GM19324 (cell line): ENCODE results near the gene RUFY3.
A peak's percentile ranks its signal among the peaks of the same experiment; 100 is the strongest.
"Not testable (repeated sequence)": the region's sequence is repeated elsewhere in the genome, so short reads cannot be mapped to it uniquely, and the experiment has no call there.

Experiments
- ATAC-seq: cut with Tn5 transposase; IDR thresholded peaks from one replicate; pipeline ENCODE4 v1.9.1; 2021; ENCODE audit warnings: mild to moderate bottlenecking, moderate library complexity; ENCODE audit not compliant: unreplicated experiment, low FRiP score

RUFY3 gene

DNA sequence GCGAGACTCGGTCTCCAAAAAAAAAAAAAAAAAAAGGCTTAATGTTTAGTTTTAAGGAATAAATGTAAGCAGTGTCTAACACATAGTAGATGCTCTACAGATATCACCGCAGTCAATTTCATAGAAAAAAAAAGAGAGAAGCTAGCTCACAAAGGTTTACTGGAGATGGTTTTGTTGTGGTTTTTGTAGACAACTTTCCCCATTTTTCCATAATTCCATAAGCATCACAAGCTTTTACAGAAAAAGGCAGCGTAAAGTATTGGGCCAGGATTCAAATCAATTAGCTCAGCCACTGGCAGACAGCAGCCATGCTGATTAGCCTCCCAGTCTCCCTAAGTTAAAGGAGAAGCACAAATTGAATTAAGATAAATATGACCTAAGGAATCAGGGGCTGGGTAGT, 116.4 kb downstream of the RUFY3 start:
- no peak for ATAC-seq

DNA sequence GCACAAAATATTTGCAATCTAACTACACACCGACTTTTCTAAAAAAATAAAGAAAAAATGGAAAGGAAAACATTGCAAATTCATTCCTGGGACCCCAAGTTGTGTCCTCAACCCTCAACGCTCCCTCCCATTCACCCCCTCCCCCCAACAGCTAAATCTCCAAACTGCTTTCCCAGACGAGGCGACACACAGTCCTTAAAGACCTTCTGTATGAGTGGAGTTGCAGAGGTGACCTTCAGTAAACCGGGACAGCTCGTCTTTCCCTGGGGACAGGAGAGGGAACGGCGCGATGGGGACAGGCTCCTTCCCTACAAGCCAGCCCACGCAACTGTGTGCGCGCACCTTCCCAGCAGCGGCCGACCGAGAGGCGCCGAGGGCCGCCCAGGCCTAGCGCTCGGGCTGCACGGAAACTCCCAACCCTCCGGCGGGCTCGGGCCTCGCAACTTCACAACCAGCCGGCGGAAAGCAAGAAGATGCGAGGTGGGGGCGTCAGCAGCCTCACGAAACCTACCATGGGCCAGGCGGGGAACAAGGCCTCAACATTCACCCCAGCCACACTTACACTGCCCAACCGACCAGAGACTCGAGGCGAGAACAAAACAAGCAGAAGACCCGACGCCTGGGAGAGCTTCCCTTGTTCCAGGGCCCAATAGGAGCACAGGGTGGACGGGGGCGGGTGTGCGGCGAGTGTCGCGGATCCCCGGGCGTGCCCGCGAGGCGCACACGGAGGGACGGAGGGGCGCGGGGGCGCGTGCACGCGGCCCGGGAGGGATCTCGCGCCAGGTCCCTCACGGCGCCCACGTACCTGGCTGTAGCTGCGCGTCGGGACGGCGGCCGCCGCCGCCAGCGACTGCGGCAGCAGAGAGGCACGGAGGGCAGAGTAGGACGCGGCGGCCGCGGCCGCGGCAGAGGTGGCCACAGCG, 117.2 kb downstream of the RUFY3 start:
- ATAC-seq = peak; percentile 63

DNA sequence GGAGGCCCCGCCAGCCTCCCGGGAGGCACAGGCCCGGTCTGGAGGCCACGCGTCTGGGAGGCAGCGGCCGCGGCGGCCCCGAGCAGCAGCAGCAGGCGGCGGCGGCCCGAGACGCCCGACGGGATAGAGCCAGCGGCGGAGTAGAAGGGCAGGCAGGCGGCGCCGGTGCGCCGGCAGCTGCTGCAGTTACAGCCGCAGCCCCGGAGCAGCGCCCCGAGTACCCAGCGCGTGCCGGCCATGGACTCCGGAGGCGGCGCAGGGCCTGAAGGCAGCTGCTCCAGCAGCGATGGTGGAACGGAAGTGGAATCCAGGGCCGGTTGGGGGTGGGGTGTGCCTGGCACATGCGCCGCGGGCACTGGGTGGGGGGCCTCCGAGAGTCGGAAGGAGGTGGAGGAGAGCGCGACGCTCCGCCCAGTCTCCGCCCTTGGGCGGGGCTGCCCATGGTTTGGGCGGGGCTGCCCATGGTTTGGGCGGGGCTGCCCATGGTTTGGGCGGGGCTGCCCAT, 117.9 kb downstream of the RUFY3 start, which contains the start of gene GRSF1:
TSS of gene GRSF1 (minus strand) at position 302 of the 505 bp plus-strand sequence. CDS start at position 239, 63 bp downstream.
- peak; percentile 80 for ATAC-seq

DNA sequence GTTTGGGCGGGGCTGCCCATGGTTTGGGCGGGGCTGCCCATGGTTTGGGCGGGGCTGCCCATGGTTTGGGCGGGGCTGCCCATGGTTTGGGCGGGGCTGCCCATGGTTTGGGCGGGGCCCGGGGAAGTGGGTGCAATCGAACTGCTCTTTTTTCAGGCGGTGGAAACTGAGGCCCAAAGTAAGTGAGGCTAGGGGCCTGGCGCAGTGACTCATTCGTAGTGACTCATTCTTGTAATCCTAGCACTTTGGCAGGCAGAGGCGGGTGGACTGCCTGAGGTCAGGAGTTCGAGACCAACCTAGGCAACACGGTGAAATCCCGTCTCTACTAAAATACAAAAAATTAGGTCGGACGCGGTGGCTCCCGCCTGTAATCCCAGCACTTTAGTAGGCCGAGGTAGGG, 118.4 kb downstream of the RUFY3 start:
- not testable (repeated sequence) for ATAC-seq

DNA sequence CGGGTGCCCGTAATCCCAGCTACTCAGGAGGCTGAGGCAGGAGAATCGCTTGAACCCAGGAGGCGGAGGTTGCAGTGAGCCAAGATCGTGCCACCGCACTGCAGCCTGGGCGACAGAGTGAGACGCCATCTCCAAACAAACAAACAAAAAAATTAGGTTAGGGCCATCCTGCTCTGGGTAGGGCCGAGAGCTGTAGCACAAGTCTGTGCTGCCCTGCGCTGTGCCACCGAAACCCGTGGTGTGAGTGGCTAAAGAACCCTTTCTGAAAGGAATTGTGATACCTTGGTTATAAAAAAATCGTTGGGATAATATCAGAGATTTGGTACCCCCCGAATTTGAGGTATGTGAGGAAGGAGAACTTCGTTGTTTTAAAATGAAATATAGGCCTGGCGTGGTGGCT, 118.9 kb downstream of the RUFY3 start:
- not testable (repeated sequence) for ATAC-seq

DNA sequence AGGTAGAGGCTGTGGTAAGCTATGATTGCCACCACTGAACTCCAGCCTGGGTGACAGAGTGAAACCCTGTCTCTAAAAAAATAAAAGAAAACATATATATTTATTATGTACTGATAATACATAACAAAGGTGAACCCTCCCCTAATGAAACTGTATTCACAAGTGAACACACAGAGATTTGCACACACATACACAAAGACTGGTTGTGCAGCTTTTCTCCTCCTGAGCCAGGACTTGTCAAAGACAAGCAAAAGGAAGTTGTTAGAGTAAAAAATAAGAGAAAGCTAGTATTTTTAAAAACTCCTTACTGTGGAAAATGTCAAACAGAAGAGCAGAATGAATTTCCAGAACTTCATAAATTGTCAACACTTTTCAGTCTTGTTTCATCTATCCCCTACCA, 119.4 kb downstream of the RUFY3 start:
- ATAC-seq = no peak

DNA sequence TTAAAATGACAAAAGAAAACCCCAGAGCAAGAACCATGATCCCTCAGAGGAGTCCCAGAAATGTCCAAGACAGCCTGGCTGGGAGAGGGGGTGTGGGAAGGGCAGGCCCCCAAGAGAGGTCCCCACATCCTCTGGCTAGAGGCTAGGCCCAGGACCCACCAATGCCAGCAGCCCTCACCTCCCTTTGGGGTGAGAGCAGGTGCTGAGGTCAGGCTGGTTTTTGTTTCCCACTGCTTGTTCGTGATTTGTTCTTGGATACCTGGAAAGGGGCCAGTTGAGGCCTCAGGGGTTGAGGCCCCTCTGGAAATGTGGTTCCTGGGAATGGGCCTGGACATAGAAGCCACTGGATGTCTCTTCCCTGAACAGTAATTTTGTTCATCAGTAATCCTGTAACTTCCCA, 120.2 kb downstream of the RUFY3 start:
- ATAC-seq = no peak

DNA sequence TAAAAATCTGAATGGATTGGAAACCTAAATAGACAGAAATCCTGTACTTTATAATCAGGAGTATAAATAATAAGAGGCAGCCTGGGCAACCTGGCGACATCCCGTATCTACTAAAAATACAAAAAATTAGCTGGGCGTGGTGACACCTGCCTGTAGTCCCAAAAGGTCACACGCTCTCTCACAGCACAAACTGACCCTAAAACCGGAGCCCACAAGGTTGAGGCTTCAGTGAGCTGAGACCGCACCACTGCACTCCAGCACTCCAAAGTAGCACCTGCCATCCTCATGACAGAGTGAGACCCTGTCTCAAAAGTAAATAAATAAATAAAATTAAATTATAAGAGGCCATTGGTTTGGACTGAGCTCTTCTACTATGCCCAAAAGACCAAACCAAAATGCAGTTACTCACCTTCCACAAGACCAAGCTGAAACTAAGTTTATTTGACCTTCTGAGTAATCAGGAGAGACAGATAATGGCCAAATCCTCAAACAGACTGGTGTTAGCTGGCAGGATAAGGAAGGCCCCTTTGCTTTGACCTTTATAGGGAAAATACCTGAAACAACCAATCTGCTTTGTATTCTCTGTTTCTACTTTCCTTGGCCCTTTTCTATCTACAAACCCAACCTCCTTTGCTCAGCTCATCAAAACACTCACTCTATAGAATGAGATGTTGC, 121.1 kb downstream of the RUFY3 start:
- ATAC-seq = no peak

DNA sequence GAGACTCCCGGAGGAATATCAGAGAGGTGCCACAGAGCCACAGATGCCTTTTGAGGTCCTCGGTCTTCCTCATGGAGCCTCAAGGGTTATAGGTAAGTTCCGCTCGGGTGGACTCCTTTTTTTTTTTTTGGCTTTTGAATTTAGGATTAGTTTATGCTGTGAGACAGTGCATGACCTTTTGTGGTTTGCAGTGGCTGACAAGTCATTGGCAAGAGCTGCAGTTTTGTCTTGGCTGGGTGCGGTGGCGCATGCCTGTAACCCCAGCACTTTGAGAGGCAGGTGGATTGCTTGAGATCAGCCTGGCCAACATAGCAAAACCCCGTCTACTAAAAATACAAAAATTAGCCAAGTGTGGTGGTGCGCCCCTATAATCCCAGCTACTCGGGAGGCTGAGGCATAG, 122.4 kb downstream of the RUFY3 start:
- ATAC-seq = no peak

DNA sequence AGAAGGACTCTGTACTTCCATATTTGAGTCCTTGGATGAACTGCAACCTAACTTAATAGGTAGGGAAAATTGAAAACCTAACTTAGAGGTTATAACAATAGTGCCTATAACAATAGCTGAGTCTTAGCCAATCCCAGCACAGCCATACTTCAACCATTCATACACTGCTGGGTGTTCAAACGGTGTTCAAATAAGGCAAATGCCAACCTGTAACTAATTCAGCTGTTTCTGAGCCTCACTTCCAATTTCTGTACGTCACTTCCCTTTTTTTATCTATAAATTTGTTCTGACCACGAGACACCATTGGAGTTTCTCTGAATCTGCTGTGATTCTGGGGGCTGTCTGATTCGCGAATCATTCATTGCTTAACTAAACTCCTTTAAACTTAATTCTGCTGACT, 127.5 kb downstream of the RUFY3 start:
- ATAC-seq = no peak

DNA sequence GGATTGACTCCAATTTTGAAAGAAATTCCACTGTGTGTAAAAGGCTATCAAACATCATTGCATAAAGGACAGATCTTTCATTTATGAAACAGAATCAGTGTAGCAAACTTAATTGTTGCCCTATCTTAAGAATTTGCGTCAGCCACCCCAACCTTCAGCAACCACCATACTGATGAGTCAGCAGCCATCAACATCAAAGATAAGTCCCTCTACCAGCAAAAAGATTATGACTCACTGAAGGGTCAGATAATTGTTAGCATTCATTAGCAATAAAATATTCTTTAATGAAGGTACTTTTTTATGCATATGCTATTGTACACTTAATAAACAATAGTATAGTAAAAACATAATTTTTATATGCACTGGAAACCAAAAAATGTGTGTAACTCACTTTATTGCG, 133.7 kb downstream of the RUFY3 start:
- no peak for ATAC-seq
